Esophagus squamous epithelium (tissue), 5 donors: Measurements from ENCODE around the gene LIN28B. TPM values are rescaled to one million over a fixed set of nuclear protein-coding genes. Genes with fewer than 3 reads are reported as not detected.
"Not testable (repeated sequence)": the region's sequence is repeated elsewhere in the genome, so short reads cannot be mapped to it uniquely, and the experiment has no call there.

ENCODE experiments used
- DNase-seq: peaks from one replicate; lab custom pipeline; 2025; lab: John Stamatoyannopoulos, UW
- H3K27ac ChIP-seq, 4 donors: fragments of 200-600 bp; sonication (generic); one replicate each; pipeline ENCODE4 v1.5.1; 2016 to 2019; ENCODE audit warnings: mild to moderate bottlenecking in 1 of 4
- H3K27me3 ChIP-seq, 4 donors: fragments of 200-600 bp; sonication (generic); 1 replicate in 3 of 4; 2 replicates in 1 of 4; pipeline versions ENCODE4 v1.5.1 to v1.6.0; 2017 to 2021; ENCODE audit warnings: antibody characterized with exemption in 1 of 4
- H3K36me3 ChIP-seq, 3 donors: fragments of 200-600 bp; sonication (generic); one replicate each; pipeline ENCODE4 v1.5.1; 2016 to 2019
- H3K4me1 ChIP-seq, 3 donors: fragments of 200-600 bp; sonication (generic); one replicate each; pipeline ENCODE4 v1.5.1; 2017 to 2019
- H3K4me3 ChIP-seq, 4 donors: fragments of 200-600 bp; sonication (generic); 1 replicate in 3 of 4; 2 replicates in 1 of 4; pipeline ENCODE4 v1.5.1; 2016 to 2019; ENCODE audit warnings: mild to moderate bottlenecking in 2 of 4, moderate library complexity in 1 of 4
- H3K9me3 ChIP-seq, 3 donors: fragments of 200-600 bp; sonication (generic); one replicate each; pipeline ENCODE4 v1.5.1; 2016 to 2019
- CTCF ChIP-seq, 6 experiments: fragments of 450-650 bp in 4 of 6; fragments of 200-600 bp in 2 of 6; sonication (generic) in 2 of 6; IDR thresholded peaks; one replicate each; pipeline ENCODE4 v1.5.1; 2016 to 2019; ENCODE audit warnings: antibody characterized with exemption in 6 of 6, mild to moderate bottlenecking in 4 of 6, moderate library complexity in 4 of 6
- POLR2A ChIP-seq, 4 donors: fragments of 450-650 bp; IDR thresholded peaks; one replicate each; pipeline ENCODE4 v1.6.1; 2017; ENCODE audit warnings: antibody characterized with exemption in 4 of 4, mild to moderate bottlenecking in 4 of 4, moderate library complexity in 3 of 4
- WGBS, 2 donors: methylation state at CpG; one replicate each; pipeline ENCODE4 v1.1.5; 2018; 5-methylcytosine and 5-hydroxymethylcytosine counted together
- intact Hi-C: fragments of 100-400 bp; cut with DNase I; formaldehyde crosslinking; loops from one replicate; pipeline ENCODE4 v1.15.0; 2022
- total RNA-seq, 4 donors: library from RNA; depleted of rRNA; stranded (reverse); fragments of >200 nt; gene quantifications; one replicate each; pipeline ENCODE4 v1.1.0, GENCODE V29; 2016
- donor health status: DM: yes; HTN: yes; CAD: no.

Gene LIN28B
- total RNA-seq, 4 donors from 2014 or later = not detected

- H3K27ac ChIP-seq = no peak overlapping the region
- no peak for DNase-seq
- H3K4me1 ChIP-seq = no peaks in the 10 kb centered on the region
- no peak for TF ChIP-seq CTCF (IDR thresholded peaks at IDR 0.05)
- TF ChIP-seq POLR2A (IDR thresholded peaks at IDR 0.05) = no peak
- H3K27me3 ChIP-seq = peaks cover 0 to 14% (median 0%) of the 10 kb centered on the region in 4 donors
- no peak overlapping the region for H3K4me3 ChIP-seq
- H3K9me3 ChIP-seq = no peaks in the 10 kb centered on the region
- no peaks in the 10 kb centered on the region for H3K36me3 ChIP-seq
- intact Hi-C loops = no loop called here
These were observed 115.9 kb downstream of the LIN28B start for GRCh38 chr6:105072798-105073199.

- intact Hi-C loops = no loop called here
- H3K4me3 ChIP-seq = no peak overlapping the region
- no peak overlapping the region for H3K27ac ChIP-seq
- H3K36me3 ChIP-seq = no peaks in the 10 kb centered on the region
- no peaks in the 10 kb centered on the region for H3K4me1 ChIP-seq
- H3K9me3 ChIP-seq = no peaks in the 10 kb centered on the region
- peaks cover 0 to 6% (median 0%) of the 10 kb centered on the region in 4 donors for H3K27me3 ChIP-seq
- TF ChIP-seq POLR2A (IDR thresholded peaks at IDR 0.05) = no peak
- TF ChIP-seq CTCF (IDR thresholded peaks at IDR 0.05) = no peak
- DNase-seq = no peak
These were observed 118.3 kb downstream of the LIN28B start for GRCh38 chr6:105075210-105075609.

- DNase-seq, H3K27me3 ChIP-seq, H3K27ac ChIP-seq, H3K4me3 ChIP-seq, H3K4me1 ChIP-seq, H3K9me3 ChIP-seq, H3K36me3 ChIP-seq, intact Hi-C loops: not testable (repeated sequence)
- 73 to 79% methylated on average over 8 of the region's 8 CpGs for WGBS, 2 donors
These were observed 119.5 kb downstream of the LIN28B start for GRCh38 chr6:105076418-105076817.

- Histone ChIP-seq H3K9me3 (no peaks in the 10 kb centered on the region), H3K4me3 (no peak overlapping the region), H3K36me3 (no peaks in the 10 kb centered on the region), H3K4me1 (no peaks in the 10 kb centered on the region), H3K27me3 (no peaks in the 10 kb centered on the region), H3K27ac (no peak overlapping the region)
- 0% methylated on average over 1 of the region's 1 CpG for WGBS, 2 donors
- intact Hi-C loops = no loop called here
- TF ChIP-seq POLR2A (IDR thresholded peaks at IDR 0.05) = no peak
- TF ChIP-seq CTCF (IDR thresholded peaks at IDR 0.05) = peak in 4 of 6 experiments; percentile 33 to 54 (median 43)
- DNase-seq = no peak
These were observed 120.9 kb downstream of the LIN28B start for GRCh38 chr6:105077596-105078385.

- intact Hi-C loops = no loop called here
- no peak overlapping the region for H3K27ac ChIP-seq
- TF ChIP-seq POLR2A (IDR thresholded peaks at IDR 0.05) (no peak), CTCF (IDR thresholded peaks at IDR 0.05) (no peak)
- H3K36me3 ChIP-seq = no peaks in the 10 kb centered on the region
- H3K9me3 ChIP-seq = no peaks in the 10 kb centered on the region
- no peaks in the 10 kb centered on the region for H3K4me1 ChIP-seq
- H3K4me3 ChIP-seq = no peak overlapping the region
- WGBS, 2 donors = 56 to 58% methylated on average over 4 to 6 of the region's 6 CpGs
- DNase-seq = no peak
- no peaks in the 10 kb centered on the region for H3K27me3 ChIP-seq
These were observed 121.4 kb downstream of the LIN28B start for GRCh38 chr6:105078386-105078708.
